Mesenchymal stem cell (in vitro differentiated cells and primary cell): ENCODE measurements around the gene HSPA12B.

Source experiments
- DNase-seq: peaks from one replicate; pipeline ENCODE4 v3.0.0-alpha.2; 2013
- H2AFZ ChIP-seq: one replicate; pipeline ENCODE4 v1.6.1; 2013; ENCODE audit warnings: low read depth, mild to moderate bottlenecking, control low read depth, inconsistent platforms, low read length, moderate library complexity
- H2AK5ac ChIP-seq: 2 replicates; pipeline ENCODE4 v1.6.1; 2013; ENCODE audit warnings: low read length, moderate library complexity, mild to moderate bottlenecking, inconsistent platforms; ENCODE audit not compliant: severe bottlenecking
- H2BK120ac ChIP-seq: one replicate; pipeline ENCODE4 v1.6.1; 2013; ENCODE audit warnings: low read depth, mild to moderate bottlenecking, inconsistent platforms, low read length, moderate library complexity
- H2BK12ac ChIP-seq, 2 experiments: one replicate each; pipeline ENCODE4 v1.6.1; 2013; ENCODE audit warnings: inconsistent platforms in 2 of 2, low read length in 2 of 2, mild to moderate bottlenecking in 2 of 2, moderate library complexity in 2 of 2, control low read depth in 1 of 2
- H2BK15ac ChIP-seq: one replicate; pipeline ENCODE4 v1.6.1; 2013; ENCODE audit warnings: mild to moderate bottlenecking, low read depth, inconsistent platforms; ENCODE audit not compliant: poor library complexity, severe bottlenecking
- H2BK5ac ChIP-seq: 2 replicates; pipeline ENCODE4 v1.6.1; 2013; ENCODE audit warnings: low read depth, mild to moderate bottlenecking, low read length, control low read depth, inconsistent platforms; ENCODE audit not compliant: poor library complexity, severe bottlenecking
- H3K14ac ChIP-seq, 2 experiments: one replicate each; pipeline ENCODE4 v1.6.1; 2013; ENCODE audit warnings: inconsistent platforms in 2 of 2, low read length in 2 of 2, control low read depth in 1 of 2, mild to moderate bottlenecking in 1 of 2, moderate library complexity in 1 of 2
- H3K18ac ChIP-seq, 2 experiments: one replicate each; pipeline ENCODE4 v1.6.1; 2013; ENCODE audit warnings: inconsistent platforms in 2 of 2, low read length in 2 of 2, control low read depth in 1 of 2, low read depth in 1 of 2, mild to moderate bottlenecking in 1 of 2
- H3K23ac ChIP-seq, 2 experiments: one replicate each; pipeline ENCODE4 v1.6.1; 2013; ENCODE audit warnings: inconsistent platforms in 2 of 2, low read length in 2 of 2, mild to moderate bottlenecking in 2 of 2, moderate library complexity in 2 of 2, control low read depth in 1 of 2
- H3K27ac ChIP-seq: 2 replicates; pipeline ENCODE4 v1.5.1; 2013; ENCODE audit warnings: mild to moderate bottlenecking, moderate library complexity, low read length, control low read depth, inconsistent platforms; ENCODE audit not compliant: poor library complexity, severe bottlenecking
- H3K27me3 ChIP-seq, 2 experiments: 2 replicates each; pipeline versions ENCODE4 v1.6.1 to v1.7.0; 2013; ENCODE audit warnings: low read length in 2 of 2, mild to moderate bottlenecking in 2 of 2, moderate library complexity in 2 of 2, control low read depth in 1 of 2, inconsistent platforms in 1 of 2; ENCODE audit not compliant: control insufficient read depth in 1 of 2, insufficient read depth in 1 of 2
- H3K36me3 ChIP-seq, 2 experiments: 2 replicates each; pipeline versions ENCODE4 v1.6.1 to v1.7.0; 2013; ENCODE audit warnings: low read length in 2 of 2, control low read depth in 1 of 2, inconsistent platforms in 1 of 2, low read depth in 1 of 2, mild to moderate bottlenecking in 1 of 2; ENCODE audit not compliant: insufficient read depth in 2 of 2, control insufficient read depth in 1 of 2
- H3K4ac ChIP-seq, 2 experiments: one replicate each; pipeline ENCODE4 v1.6.1; 2013; ENCODE audit warnings: inconsistent platforms in 2 of 2, low read length in 2 of 2, mild to moderate bottlenecking in 2 of 2, moderate library complexity in 2 of 2, control low read depth in 1 of 2, low read depth in 1 of 2
- H3K4me1 ChIP-seq: 2 replicates; pipeline ENCODE4 v1.6.1; 2013; ENCODE audit warnings: low read depth, low read length, control low read depth; ENCODE audit not compliant: control insufficient read depth, insufficient read depth
- H3K4me2 ChIP-seq: 2 replicates; pipeline ENCODE4 v1.6.1; 2013; ENCODE audit warnings: low read length, mild to moderate bottlenecking, inconsistent platforms; ENCODE audit not compliant: poor library complexity, severe bottlenecking
- H3K4me3 ChIP-seq, 2 experiments: 2 replicates each; pipeline versions ENCODE4 v1.5.1 to v1.7.0; 2013; ENCODE audit warnings: low read length in 2 of 2, mild to moderate bottlenecking in 2 of 2, control low read depth in 1 of 2, low read depth in 1 of 2; ENCODE audit not compliant: insufficient read depth in 1 of 2
- H3K79me1 ChIP-seq: replicated peaks from 2 replicates; pipeline ENCODE4 v1.6.1; 2013; ENCODE audit warnings: mild to moderate bottlenecking, control low read depth, low read length, inconsistent platforms; ENCODE audit not compliant: poor library complexity, severe bottlenecking
- H3K9ac ChIP-seq: 2 replicates; pipeline ENCODE4 v1.7.0; 2013; ENCODE audit warnings: mild to moderate bottlenecking, low read length, moderate library complexity
- H3K9me3 ChIP-seq: 2 replicates; pipeline ENCODE4 v1.7.0; 2013; ENCODE audit warnings: mild to moderate bottlenecking, low read length; ENCODE audit not compliant: control insufficient read depth
- H4K8ac ChIP-seq: one replicate; pipeline ENCODE4 v1.6.1; 2013; ENCODE audit warnings: inconsistent platforms, mild to moderate bottlenecking, low read length, moderate library complexity
- H4K91ac ChIP-seq: one replicate; pipeline ENCODE4 v1.6.1; 2013; ENCODE audit warnings: mild to moderate bottlenecking, low read length, inconsistent platforms
- WGBS: methylation state at CpG from one replicate; pipeline ENCODE4 v1.1.7; 2013; ENCODE audit warnings: mixed read lengths; 5-methylcytosine and 5-hydroxymethylcytosine counted together

Gene HSPA12B

GRCh38 chr20:3720068-3720467 lies 12.4 kb upstream of the HSPA12B start:
- Histone ChIP-seq H2BK5ac (no peak overlapping the region), H3K9ac (no peak overlapping the region), H3K4me3 (no peak overlapping the region), H4K8ac (no peak overlapping the region), H3K18ac (no peak overlapping the region), H3K27me3 (peaks cover 3 to 10% of the 10 kb centered on the region in 2 experiments), H3K36me3 (no peaks in the 10 kb centered on the region), H3K14ac (no peak overlapping the region), H3K23ac (no peak overlapping the region), H4K91ac (no peak overlapping the region), H2BK12ac (no peak overlapping the region), H3K79me1 (no peaks in the 10 kb centered on the region), H2BK15ac (no peak overlapping the region), H3K27ac (no peak overlapping the region), H3K4ac (no peak overlapping the region), H2AFZ (no peak overlapping the region), H3K4me2 (no peak overlapping the region), H3K9me3 (no peaks in the 10 kb centered on the region), H2AK5ac (no peak overlapping the region), H3K4me1 (no peaks in the 10 kb centered on the region), H2BK120ac (no peak overlapping the region)
- WGBS: 78% methylated on average over 2 of the region's 2 CpGs
- DNase-seq: no peak

- Histone ChIP-seq H3K4me1 (no peaks in the 10 kb centered on the region), H4K91ac (no peak overlapping the region), H2AK5ac (no peak overlapping the region), H3K4me2 (no peak overlapping the region), H2BK15ac (no peak overlapping the region), H3K27me3 (peaks cover 4 to 10% of the 10 kb centered on the region in 2 experiments), H3K9me3 (no peaks in the 10 kb centered on the region), H3K36me3 (no peaks in the 10 kb centered on the region), H2BK120ac (no peak overlapping the region), H3K79me1 (no peaks in the 10 kb centered on the region), H3K23ac (no peak overlapping the region), H4K8ac (no peak overlapping the region), H3K4me3 (no peak overlapping the region), H2BK12ac (no peak overlapping the region), H3K14ac (no peak overlapping the region), H3K4ac (no peak overlapping the region), H3K27ac (no peak overlapping the region), H3K9ac (no peak overlapping the region), H2BK5ac (no peak overlapping the region), H2AFZ (no peak overlapping the region), H3K18ac (no peak overlapping the region)
- WGBS: 86% methylated on average over 5 of the region's 6 CpGs
- no peak for DNase-seq
Measured at GRCh38 chr20:3720626-3721025, 11.9 kb upstream of the HSPA12B start.

GRCh38 chr20:3721912-3722311 lies 10.6 kb upstream of the HSPA12B start:
- Histone ChIP-seq H3K9ac (no peak overlapping the region), H3K27me3 (peaks cover 8 to 10% of the 10 kb centered on the region in 2 experiments), H3K23ac (no peak overlapping the region), H3K36me3 (no peaks in the 10 kb centered on the region), H3K79me1 (no peaks in the 10 kb centered on the region), H3K4me3 (no peak overlapping the region), H2AK5ac (no peak overlapping the region), H4K8ac (no peak overlapping the region), H2BK120ac (no peak overlapping the region), H3K14ac (no peak overlapping the region), H2BK12ac (no peak overlapping the region), H3K4me2 (no peak overlapping the region), H2AFZ (no peak overlapping the region), H2BK5ac (no peak overlapping the region), H4K91ac (no peak overlapping the region), H2BK15ac (no peak overlapping the region), H3K27ac (no peak overlapping the region), H3K4me1 (no peaks in the 10 kb centered on the region), H3K18ac (no peak overlapping the region), H3K4ac (no peak overlapping the region), H3K9me3 (no peaks in the 10 kb centered on the region)
- 44% methylated on average over 2 of the region's 4 CpGs for WGBS
- no peak for DNase-seq

- Histone ChIP-seq H3K36me3 (no peaks in the 10 kb centered on the region), H3K14ac (no peak overlapping the region), H2AK5ac (no peak overlapping the region), H3K79me1 (no peaks in the 10 kb centered on the region), H3K4me2 (no peak overlapping the region), H2AFZ (no peak overlapping the region), H3K9me3 (no peaks in the 10 kb centered on the region), H3K4me3 (no peak overlapping the region), H2BK5ac (no peak overlapping the region), H3K27me3 (peaks cover 10 to 21% of the 10 kb centered on the region in 2 experiments), H3K23ac (no peak overlapping the region), H3K18ac (no peak overlapping the region), H2BK12ac (no peak overlapping the region), H4K91ac (no peak overlapping the region), H3K4me1 (no peaks in the 10 kb centered on the region), H3K4ac (no peak overlapping the region), H3K9ac (no peak overlapping the region), H2BK120ac (no peak overlapping the region), H3K27ac (no peak overlapping the region), H4K8ac (no peak overlapping the region), H2BK15ac (no peak overlapping the region)
- 89% methylated on average over 7 of the region's 8 CpGs for WGBS
- no peak for DNase-seq
Measured at GRCh38 chr20:3723284-3723683, 9.2 kb upstream of the HSPA12B start.
